Measurements from ENCODE around the gene ARMC2.

GRCh38 chr6:108957221-108957620 is 109.0 kb downstream of the ARMC2 start:
- no peak for TF ChIP-seq RNF2 (IDR thresholded peaks at IDR 0.05; ENCODE audit: borderline replicate concordance, low read depth)
- no peak for TF ChIP-seq MAX (IDR thresholded peaks at IDR 0.05)
- TF ChIP-seq CTCF (IDR thresholded peaks at IDR 0.05), result no peak
- TF ChIP-seq EP300 (IDR thresholded peaks at IDR 0.05), result no peak
- no peak for TF ChIP-seq EHMT2 (IDR thresholded peaks at IDR 0.05; ENCODE audit: low read depth)
